GM12874 (cell line): Measurements from ENCODE around the gene EVC2.

Experiments
- TF ChIP-seq, protein P1 (sequence below): IDR thresholded peaks from 2 replicates; pipeline ENCODE4 v1.5.1; 2011; ENCODE audit warnings: low read depth, mild to moderate bottlenecking, control low read depth, low read length, moderate library complexity; ENCODE audit not compliant: insufficient read depth

EVC2 gene

GRCh38 chr4:5710065-5710960, 2.0 kb upstream of the EVC2 start:
- TF ChIP-seq, protein P1, sequence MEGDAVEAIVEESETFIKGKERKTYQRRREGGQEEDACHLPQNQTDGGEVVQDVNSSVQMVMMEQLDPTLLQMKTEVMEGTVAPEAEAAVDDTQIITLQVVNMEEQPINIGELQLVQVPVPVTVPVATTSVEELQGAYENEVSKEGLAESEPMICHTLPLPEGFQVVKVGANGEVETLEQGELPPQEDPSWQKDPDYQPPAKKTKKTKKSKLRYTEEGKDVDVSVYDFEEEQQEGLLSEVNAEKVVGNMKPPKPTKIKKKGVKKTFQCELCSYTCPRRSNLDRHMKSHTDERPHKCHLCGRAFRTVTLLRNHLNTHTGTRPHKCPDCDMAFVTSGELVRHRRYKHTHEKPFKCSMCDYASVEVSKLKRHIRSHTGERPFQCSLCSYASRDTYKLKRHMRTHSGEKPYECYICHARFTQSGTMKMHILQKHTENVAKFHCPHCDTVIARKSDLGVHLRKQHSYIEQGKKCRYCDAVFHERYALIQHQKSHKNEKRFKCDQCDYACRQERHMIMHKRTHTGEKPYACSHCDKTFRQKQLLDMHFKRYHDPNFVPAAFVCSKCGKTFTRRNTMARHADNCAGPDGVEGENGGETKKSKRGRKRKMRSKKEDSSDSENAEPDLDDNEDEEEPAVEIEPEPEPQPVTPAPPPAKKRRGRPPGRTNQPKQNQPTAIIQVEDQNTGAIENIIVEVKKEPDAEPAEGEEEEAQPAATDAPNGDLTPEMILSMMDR, result no peak

- TF ChIP-seq, protein P1, result no peak
Measured at GRCh38 chr4:5709207-5709575, 832 bp upstream of the EVC2 start.

DNA sequence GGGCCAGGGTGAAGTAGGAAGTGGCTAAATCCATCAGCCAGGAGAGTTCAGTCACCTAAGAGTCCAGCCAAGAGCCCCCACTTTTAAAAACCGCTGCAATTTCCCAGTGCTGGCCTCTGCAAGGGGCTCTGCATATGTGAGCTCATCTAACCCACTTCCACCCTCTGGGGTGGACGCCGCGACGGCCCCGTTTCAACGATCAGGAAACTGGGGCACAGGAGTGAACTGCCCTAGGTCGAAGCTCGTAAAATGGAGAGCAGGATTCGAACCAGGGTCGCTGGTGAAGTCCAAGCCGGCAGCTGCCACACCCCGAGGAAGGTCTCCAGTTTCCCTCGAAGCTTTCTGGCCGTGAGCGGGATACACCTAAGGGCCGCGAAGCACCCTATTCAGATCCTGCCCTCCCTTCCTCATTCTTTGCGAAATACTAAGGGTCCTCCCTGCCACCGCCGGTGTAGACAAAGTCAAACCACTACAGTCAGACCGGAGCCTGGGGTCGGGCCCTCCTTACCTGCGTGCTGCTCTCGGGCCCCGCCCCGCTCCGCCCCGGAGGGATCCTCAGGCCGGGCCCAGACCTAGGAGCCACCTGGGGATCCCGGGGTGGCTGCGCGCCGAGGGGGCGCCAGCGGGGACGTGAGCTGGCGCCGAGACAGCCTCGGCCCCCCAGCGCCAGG, 446 bp downstream of the EVC2 start:
- TF ChIP-seq, protein P1, result no peak

DNA sequence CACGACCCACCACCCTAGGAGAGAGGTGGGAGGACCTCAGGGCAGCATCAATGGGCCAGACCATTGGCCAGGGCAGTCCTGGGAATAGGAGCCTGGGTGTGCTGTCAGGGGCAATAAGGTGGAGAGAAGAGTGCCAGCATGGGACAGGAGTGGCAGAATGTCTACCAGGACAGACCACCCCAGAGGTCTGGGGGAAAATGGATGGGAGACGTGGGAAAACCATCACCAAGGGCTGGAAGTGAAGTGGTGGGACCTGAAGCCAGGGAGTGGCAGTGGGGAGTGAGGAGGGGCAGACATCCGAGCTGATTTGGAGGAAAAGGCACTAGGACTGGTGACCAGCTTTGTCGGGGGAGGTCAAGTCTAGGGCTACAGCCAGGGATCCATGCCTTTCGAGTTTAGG, 993 bp downstream of the EVC2 start:
- TF ChIP-seq, protein P1, result no peak

DNA sequence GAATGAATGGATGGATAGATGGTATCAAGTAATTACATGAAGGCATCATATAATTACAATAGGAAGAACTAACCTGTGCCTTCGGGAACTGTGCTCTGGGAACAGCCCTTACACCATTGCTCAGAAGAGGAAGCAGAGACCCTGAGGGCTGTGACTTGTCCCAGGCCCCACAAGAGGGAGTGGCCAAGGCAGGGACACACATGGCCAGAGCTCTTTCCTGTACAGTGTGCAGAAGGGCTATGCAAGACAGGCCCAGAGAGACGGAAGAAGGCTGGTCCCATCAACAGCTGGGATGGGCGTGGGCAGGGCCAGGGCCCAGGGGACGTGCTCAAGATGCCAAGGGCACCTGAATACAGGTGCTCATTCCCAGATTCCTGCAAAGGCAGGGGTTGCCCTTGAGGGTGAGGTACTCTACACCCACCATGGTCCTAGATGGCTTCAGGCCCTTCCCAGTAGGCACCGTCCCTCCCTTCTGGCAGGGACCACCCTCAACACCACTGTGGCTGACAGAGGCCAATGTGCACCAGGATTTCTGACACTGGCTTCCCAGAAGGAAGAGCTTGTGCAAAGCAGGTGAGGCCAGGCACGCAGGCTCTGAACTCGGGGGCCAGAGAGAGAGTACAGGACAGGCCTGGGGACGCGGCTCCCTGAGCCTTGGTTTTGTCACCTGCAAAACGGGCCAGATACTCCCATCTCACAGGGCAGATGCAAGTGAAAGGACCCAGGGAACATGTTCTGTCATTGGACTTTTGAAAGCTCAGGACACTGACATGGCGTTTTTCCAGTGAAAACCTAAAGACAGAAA, 1.7 kb downstream of the EVC2 start:
- TF ChIP-seq, protein P1, result no peak

GRCh38 chr4:5705647-5706320, 2.6 kb downstream of the EVC2 start:
- TF ChIP-seq, protein P1, result no peak
